Activated T-helper 17 cell treated with anti-CD3 and anti-CD28 coated beads, Interleukin-2, amount 50 U/mL, for 72 hours (primary cell): ENCODE data around the gene TESK1. TPM values are rescaled to one million over a fixed set of nuclear protein-coding genes. Genes with fewer than 3 reads are reported as not detected.

Experiments used
- ATAC-seq: fragments of 150-1000 bp; cut with Tn5 transposase; replicated peaks from 2 replicates; pipeline ENCODE4 v1.10.0; 2021; ENCODE audit warnings: mild to moderate bottlenecking, moderate library complexity
- H3K27ac Mint-ChIP-seq: one replicate; pipeline ENCODE4 v1.8.0; 2022; ENCODE audit warnings: mixed read lengths
- H3K27me3 Mint-ChIP-seq: one replicate; pipeline ENCODE4 v1.8.0; 2022; ENCODE audit warnings: mixed read lengths
- H3K36me3 Mint-ChIP-seq: one replicate; pipeline ENCODE4 v1.8.0; 2022; ENCODE audit warnings: low read depth, mild to moderate bottlenecking, mixed read lengths
- H3K4me1 Mint-ChIP-seq: one replicate; pipeline ENCODE4 v1.8.0; 2022; ENCODE audit warnings: mixed read lengths
- H3K4me3 Mint-ChIP-seq: one replicate; pipeline ENCODE4 v1.8.0; 2022; ENCODE audit warnings: mild to moderate bottlenecking, mixed read lengths
- H3K9me3 Mint-ChIP-seq: one replicate; pipeline ENCODE4 v1.8.0; 2022; ENCODE audit warnings: mixed read lengths
- total RNA-seq, 2 donors: library from RNA; stranded (reverse); gene quantifications; one replicate each; pipeline ENCODE4 v1.2.3, GENCODE V29; 2022

Gene TESK1
- total RNA-seq, 2 donors from 2014 or later: 23.5 to 39.0 TPM

DNA sequence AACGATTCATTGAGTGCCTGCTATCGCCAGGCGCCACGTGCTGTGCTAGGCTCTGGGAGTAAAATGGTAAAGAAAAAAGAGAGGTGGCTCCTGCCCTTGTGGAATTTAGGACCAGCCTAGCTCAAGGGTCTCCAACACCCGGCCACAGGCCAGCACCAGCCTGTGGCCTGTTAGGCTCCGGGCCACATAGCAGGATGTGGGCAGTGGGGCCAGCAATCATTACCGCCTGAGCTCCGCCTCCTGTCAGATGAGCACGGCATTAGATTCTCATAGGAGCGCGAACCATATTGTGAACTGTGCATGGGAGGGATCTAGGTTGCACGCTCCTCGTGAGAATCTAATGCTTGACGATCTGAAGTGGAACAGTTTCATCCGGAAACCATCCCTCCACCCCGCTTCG is 51.3 kb downstream of the TESK1 start:
- Mint-ChIP-seq H3K4me3 (peak overlapping the region; percentile 98), H3K9me3 (no peaks in the 10 kb centered on the region), H3K4me1 (peaks cover 44% of the 10 kb centered on the region), H3K36me3 (peaks cover 45% of the 10 kb centered on the region), H3K27ac (peak overlapping the region; percentile 99), H3K27me3 (no peaks in the 10 kb centered on the region)
- no peak for ATAC-seq

DNA sequence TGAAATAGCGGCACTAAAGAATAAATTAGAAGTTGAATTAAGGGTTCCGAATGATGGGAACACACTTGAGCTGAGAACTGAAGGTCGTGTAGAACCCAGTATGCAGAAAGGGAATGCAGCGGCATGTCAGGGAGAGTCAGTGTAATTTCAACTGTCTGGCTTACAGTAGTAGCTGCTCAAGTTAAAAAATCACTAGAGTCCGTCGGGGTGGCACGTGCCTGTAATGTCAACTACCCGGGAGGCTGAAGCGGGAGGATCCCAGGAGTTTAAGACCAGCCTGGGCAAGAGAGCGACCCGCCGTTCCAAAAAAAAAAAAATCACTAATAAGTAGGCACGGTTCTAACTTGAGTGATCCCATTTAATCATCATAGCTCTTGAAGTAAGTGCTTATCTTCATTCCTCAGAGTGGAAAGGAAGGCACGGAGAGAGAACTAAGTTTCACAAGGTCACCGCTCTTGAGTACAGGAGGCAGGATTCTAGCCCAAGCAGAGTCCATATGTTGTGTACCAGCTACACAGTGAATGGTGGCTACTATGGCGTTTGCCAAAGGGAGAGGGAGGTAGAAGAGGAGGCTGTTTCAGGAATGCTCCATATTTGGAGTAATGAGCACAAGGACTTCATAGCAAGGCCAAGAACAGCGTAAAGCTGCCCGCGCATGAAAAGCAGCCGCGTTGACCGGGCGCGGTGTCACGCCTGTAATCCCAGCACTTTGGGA is 51.9 kb downstream of the TESK1 start:
- Mint-ChIP-seq H3K27me3 (no peaks in the 10 kb centered on the region), H3K36me3 (peaks cover 52% of the 10 kb centered on the region), H3K9me3 (no peaks in the 10 kb centered on the region), H3K4me3 (peak overlapping the region; percentile 98), H3K27ac (peak overlapping the region; percentile 99), H3K4me1 (peaks cover 46% of the 10 kb centered on the region)
- no peak for ATAC-seq

DNA sequence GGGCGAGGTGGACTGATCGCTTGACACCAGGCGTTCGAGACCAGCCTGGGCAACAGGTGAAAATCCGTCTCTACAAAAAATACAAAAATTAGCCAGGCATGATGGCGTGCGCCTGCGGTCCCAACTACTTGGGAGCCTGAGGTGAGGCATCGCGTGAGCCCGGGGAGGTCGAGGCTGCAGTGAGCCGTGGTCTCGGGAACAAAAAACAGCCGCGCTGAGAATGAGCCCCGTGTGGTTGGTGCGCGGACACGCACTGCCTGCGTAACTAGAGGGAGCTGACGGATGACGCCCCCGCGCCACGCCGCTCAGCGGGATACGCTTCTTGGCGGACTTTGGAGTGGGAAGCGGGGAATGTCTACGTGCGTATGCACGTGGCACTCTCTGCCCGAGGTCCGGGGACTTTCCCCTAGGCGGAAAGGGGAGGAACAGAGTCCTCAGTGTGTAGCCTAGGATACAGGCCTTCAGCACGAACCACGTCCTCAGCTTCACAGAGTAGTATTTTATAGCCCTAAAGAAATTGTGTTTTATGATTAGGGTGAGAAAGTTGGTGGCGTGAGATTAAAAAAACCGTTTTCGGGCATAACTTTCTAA is 52.6 kb downstream of the TESK1 start, which contains the start of gene RMRP:
Gene RMRP, minus strand, starts transcription at position 474 of the 591 bp plus-strand sequence.
- Mint-ChIP-seq H3K9me3 (no peaks in the 10 kb centered on the region), H3K36me3 (peaks cover 58% of the 10 kb centered on the region), H3K27ac (peak within 1 kb of the TSS; percentile 99), H3K4me1 (peaks cover 52% of the 10 kb centered on the region), H3K4me3 (peak within 1 kb of the TSS; percentile 98), H3K27me3 (no peaks in the 10 kb centered on the region)
- ATAC-seq: peak; percentile 94

DNA sequence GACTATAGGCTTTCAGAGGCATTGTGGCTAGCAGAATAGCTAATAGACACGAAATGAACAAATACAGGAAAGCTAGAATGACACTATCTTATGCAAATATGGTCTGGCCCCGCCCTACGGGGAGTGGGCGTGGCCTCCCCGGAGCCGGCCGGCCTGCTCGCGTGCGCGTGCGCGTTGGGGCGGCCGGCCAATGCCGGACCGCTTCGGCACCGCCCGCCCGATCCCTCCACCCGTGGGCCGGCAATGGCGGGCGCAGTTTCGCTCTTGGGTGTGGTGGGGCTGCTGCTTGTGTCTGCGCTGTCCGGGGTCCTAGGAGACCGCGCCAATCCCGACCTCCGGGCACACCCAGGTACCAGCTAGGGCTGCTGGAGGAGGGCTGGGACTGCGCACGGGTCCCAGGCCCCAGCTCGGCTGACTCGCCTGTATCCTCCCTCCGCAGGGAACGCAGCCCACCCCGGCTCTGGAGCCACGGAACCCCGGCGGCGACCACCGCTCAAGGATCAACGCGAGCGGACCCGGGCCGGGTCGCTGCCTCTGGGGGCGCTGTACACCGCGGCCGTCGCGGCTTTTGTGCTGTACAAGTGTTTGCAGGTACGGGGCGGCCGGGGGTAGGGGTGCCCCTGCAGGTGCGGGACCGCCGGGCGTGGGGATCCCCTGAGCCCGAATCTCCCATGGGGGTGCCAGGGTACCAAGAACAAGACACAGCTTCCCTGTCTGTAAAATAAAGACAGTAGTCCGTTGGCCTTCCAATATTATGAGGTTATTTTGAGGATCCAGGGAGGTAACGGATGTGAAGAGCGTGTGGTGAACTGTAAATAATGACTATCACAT is 53.3 kb downstream of the TESK1 start, which contains the start of gene CCDC107:
Gene CCDC107, plus strand, starts transcription at position 156 of the 831 bp plus-strand sequence. Its CDS starts 88 bp downstream, at position 244.
- peak within 1 kb of the TSS; percentile 99 for H3K27ac Mint-ChIP-seq
- peaks cover 58% of the 10 kb centered on the region for H3K4me1 Mint-ChIP-seq
- H3K27me3 Mint-ChIP-seq: no peaks in the 10 kb centered on the region
- peaks cover 62% of the 10 kb centered on the region for H3K36me3 Mint-ChIP-seq
- H3K9me3 Mint-ChIP-seq: no peaks in the 10 kb centered on the region
- ATAC-seq: peak; percentile 57
- peak within 1 kb of the TSS; percentile 98 for H3K4me3 Mint-ChIP-seq

DNA sequence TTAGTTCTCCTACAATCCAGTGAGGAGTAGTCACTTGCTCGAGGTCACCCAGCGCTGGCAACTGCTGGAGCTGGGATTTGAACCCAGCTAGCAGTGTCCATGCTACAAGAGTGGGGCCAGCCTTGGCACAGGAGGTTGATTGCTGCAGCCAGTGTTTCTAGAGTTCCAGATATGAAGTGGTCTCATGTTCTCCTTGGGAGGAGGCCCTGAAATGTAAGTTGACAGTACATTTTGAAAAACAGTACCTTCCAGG is 53.8 kb downstream of the TESK1 start:
- ATAC-seq: no peak
- Mint-ChIP-seq H3K36me3 (peaks cover 62% of the 10 kb centered on the region), H3K27ac (peak overlapping the region; percentile 99), H3K27me3 (no peaks in the 10 kb centered on the region), H3K4me3 (peak overlapping the region; percentile 98), H3K4me1 (peaks cover 64% of the 10 kb centered on the region), H3K9me3 (no peaks in the 10 kb centered on the region)

DNA sequence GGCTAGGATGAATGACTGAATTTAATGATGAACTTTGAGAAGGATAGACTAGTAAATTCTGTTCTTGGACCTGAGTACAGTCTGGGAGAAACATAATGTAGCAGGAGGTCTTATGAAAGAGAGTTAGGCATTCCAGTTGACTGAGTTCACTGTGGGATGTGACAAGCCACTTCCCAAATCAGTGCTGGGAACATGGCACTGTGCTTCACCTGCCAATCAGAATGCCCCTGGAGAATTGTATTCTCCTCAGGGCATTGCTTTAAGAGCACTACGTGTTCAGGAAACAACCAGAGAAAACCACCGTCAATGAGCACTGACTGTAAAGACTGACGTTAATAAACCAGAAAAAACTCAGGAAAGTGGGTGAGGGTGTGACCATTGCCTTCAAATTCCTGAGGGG is 54.3 kb downstream of the TESK1 start:
- H3K4me1 Mint-ChIP-seq: peaks cover 66% of the 10 kb centered on the region
- peaks cover 62% of the 10 kb centered on the region for H3K36me3 Mint-ChIP-seq
- H3K27ac Mint-ChIP-seq: peak overlapping the region; percentile 99
- peak overlapping the region; percentile 98 for H3K4me3 Mint-ChIP-seq
- no peaks in the 10 kb centered on the region for H3K27me3 Mint-ChIP-seq
- no peaks in the 10 kb centered on the region for H3K9me3 Mint-ChIP-seq
- no peak for ATAC-seq

Other genes starting within 250 kb of the TESK1 start
- 1 to 10 TPM; 1.3 to 1.9 TPM for gene RUSC2, start 115.2 kb upstream of the TESK1 start, total RNA-seq
- 10 to 100 TPM in 1 of 2 donors, 1 to 10 TPM in 1; 7.5 to 43.2 TPM for gene CD72, start 13.2 kb downstream of the TESK1 start, total RNA-seq
- gene SIT1, start 45.7 kb downstream of the TESK1 start, total RNA-seq: 100 to 1,000 TPM in 1 of 2 donors, 10 to 100 TPM in 1; 97.0 to 135 TPM
- over 10,000 TPM in 1 of 2 donors, 1,000 to 10,000 TPM in 1; 5,785 to 10,768 TPM for gene RMRP, start 52.8 kb downstream of the TESK1 start, total RNA-seq
- gene CCDC107, start 53.0 kb downstream of the TESK1 start, total RNA-seq: 10 to 100 TPM; 17.5 to 19.8 TPM
- gene ARHGEF39, start 59.9 kb downstream of the TESK1 start, total RNA-seq: 10 to 100 TPM in 1 of 2 donors, 1 to 10 TPM in 1; 9.4 to 16.1 TPM
- 10 to 100 TPM in 1 of 2 donors, under 1 TPM in 1; 0.89 to 31.7 TPM for gene CA9, start 68.7 kb downstream of the TESK1 start, total RNA-seq
- gene TPM2, start 84.7 kb downstream of the TESK1 start, total RNA-seq: 1 to 10 TPM; 4.1 to 6.2 TPM
- 100 to 1,000 TPM; 293 to 458 TPM for gene TLN1, start 126.9 kb downstream of the TESK1 start, total RNA-seq
- 10 to 100 TPM; 23.9 to 40.3 TPM for gene CREB3, start 127.4 kb downstream of the TESK1 start, total RNA-seq
- gene GBA2, start 144.0 kb downstream of the TESK1 start, total RNA-seq: 10 to 100 TPM; 27.0 to 36.0 TPM
- 10 to 100 TPM; 18.9 to 25.6 TPM for gene RGP1, start 144.0 kb downstream of the TESK1 start, total RNA-seq
- not detected for gene MSMP, start 149.0 kb downstream of the TESK1 start, total RNA-seq
- gene NPR2, start 186.3 kb downstream of the TESK1 start, total RNA-seq: 10 to 100 TPM; 11.1 to 11.6 TPM
- under 1 TPM; 0.43 to 0.58 TPM for gene SPAG8, start 207.0 kb downstream of the TESK1 start, total RNA-seq
- 10 to 100 TPM; 27.7 to 38.0 TPM for gene HINT2, start 209.8 kb downstream of the TESK1 start, total RNA-seq
- not detected for gene FAM221B, start 223.5 kb downstream of the TESK1 start, total RNA-seq
- 1 to 10 TPM; 2.4 to 6.8 TPM for gene TMEM8B, start 224.0 kb downstream of the TESK1 start, total RNA-seq